Activated T-cell treated with anti-CD3 and anti-CD28 coated beads for 24 hours (primary cell): ENCODE measurements around the gene ZNF716.
"Not testable (repeated sequence)": the region's sequence is repeated elsewhere in the genome, so short reads cannot be mapped to it uniquely, and the experiment has no call there.

Source experiments
- DNase-seq: peaks from one replicate; pipeline ENCODE4 v3.0.0-alpha.2; 2020; ENCODE audit warnings: low read depth

ZNF716 gene

GRCh38 chr7:57449904-57450303, at the start of gene ZNF716:
ZNF716 (plus strand) TSS chr7:57450177; CDS start chr7:57450289, 112 bp downstream.
- no peak for DNase-seq

GRCh38 chr7:57400531-57401155, 49.3 kb upstream of the ZNF716 start:
- DNase-seq: no peak

- DNase-seq: not testable (repeated sequence)
Observed at GRCh38 chr7:57403051-57403450, 46.9 kb upstream of the ZNF716 start.

- DNase-seq: no peak
Observed at GRCh38 chr7:57403601-57404342, 46.2 kb upstream of the ZNF716 start.

- no peak for DNase-seq
Observed at GRCh38 chr7:57404343-57404966, 45.5 kb upstream of the ZNF716 start.

GRCh38 chr7:57404967-57405421, 45.0 kb upstream of the ZNF716 start:
- no peak for DNase-seq

- DNase-seq: no peak
Observed at GRCh38 chr7:57407125-57407524, 42.9 kb upstream of the ZNF716 start.

GRCh38 chr7:57412168-57412567, 37.8 kb upstream of the ZNF716 start:
- DNase-seq: no peak

GRCh38 chr7:57412618-57413017, 37.4 kb upstream of the ZNF716 start:
- DNase-seq: no peak

- no peak for DNase-seq
Observed at GRCh38 chr7:57413529-57414398, 36.2 kb upstream of the ZNF716 start.

GRCh38 chr7:57414415-57414814, 35.6 kb upstream of the ZNF716 start:
- DNase-seq: no peak

- DNase-seq: no peak
Observed at GRCh38 chr7:57414852-57415251, 35.1 kb upstream of the ZNF716 start.

- DNase-seq: no peak
Observed at GRCh38 chr7:57415326-57415725, 34.7 kb upstream of the ZNF716 start.

GRCh38 chr7:57415730-57416129, 34.2 kb upstream of the ZNF716 start:
- DNase-seq: no peak

GRCh38 chr7:57416601-57417358, 33.2 kb upstream of the ZNF716 start:
- DNase-seq: no peak

- DNase-seq: no peak
Observed at GRCh38 chr7:57417736-57418135, 32.2 kb upstream of the ZNF716 start.

GRCh38 chr7:57423768-57424167, 26.2 kb upstream of the ZNF716 start:
- no peak for DNase-seq

- no peak for DNase-seq
Observed at GRCh38 chr7:57424515-57425238, 25.3 kb upstream of the ZNF716 start.

- no peak for DNase-seq
Observed at GRCh38 chr7:57425239-57425944, 24.6 kb upstream of the ZNF716 start.

- no peak for DNase-seq
Observed at GRCh38 chr7:57425969-57426628, 23.9 kb upstream of the ZNF716 start.
